Brain microvascular endothelial cell (primary cell): ENCODE results near the gene RAD18.

ENCODE experiments used
- DNase-seq: peaks from one replicate; pipeline ENCODE4 v3.0.0-alpha.2; 2020
- H3K27ac ChIP-seq: fragments of 250-450 bp; sonication (Bioruptor Pico); 2 replicates; pipeline ENCODE4 v1.5.1; 2020; ENCODE audit warnings: mild to moderate bottlenecking, moderate library complexity
- H3K27me3 ChIP-seq: fragments of 250-450 bp; sonication (Bioruptor Pico); replicated peaks from 2 replicates; pipeline ENCODE4 v1.5.1; 2020; ENCODE audit warnings: mild to moderate bottlenecking
- H3K36me3 ChIP-seq: fragments of 250-450 bp; sonication (Bioruptor Pico); replicated peaks from 2 replicates; pipeline ENCODE4 v1.5.1; 2020; ENCODE audit warnings: mild to moderate bottlenecking
- H3K4me3 ChIP-seq: 2 replicates; pipeline ENCODE4 v1.5.1; 2011; ENCODE audit warnings: low read depth, mild to moderate bottlenecking, control low read depth, low read length, moderate library complexity
- CTCF ChIP-seq: IDR thresholded peaks from 2 replicates; pipeline ENCODE4 v1.5.1; 2011; ENCODE audit warnings: low read depth, mild to moderate bottlenecking, moderate library complexity, low read length, control low read depth, inconsistent platforms; ENCODE audit errors: missing control alignments
- in situ Hi-C: cut with HindIII; loops from 2 replicates; pipeline ENCODE4 v1.10.0; 2017; ENCODE audit warnings: low sequenced_read_pairs, low pct_ligation_motif_present

Gene RAD18

GRCh38 chr3:8847317-8847716 lies 116.0 kb downstream of the RAD18 start:
- no peak for TF ChIP-seq CTCF
- H3K27me3 ChIP-seq = no peaks in the 10 kb centered on the region
- no peak overlapping the region for H3K27ac ChIP-seq
- no peak overlapping the region for H3K4me3 ChIP-seq
- no peak for DNase-seq
- in situ Hi-C loops = no loop called here
- no peaks in the 10 kb centered on the region for H3K36me3 ChIP-seq

- TF ChIP-seq CTCF = no peak
- H3K36me3 ChIP-seq = no peaks in the 10 kb centered on the region
- H3K4me3 ChIP-seq = no peak overlapping the region
- H3K27ac ChIP-seq = peak overlapping the region; percentile 5
- DNase-seq = no peak
- in situ Hi-C loops = no loop called here
- no peaks in the 10 kb centered on the region for H3K27me3 ChIP-seq
Observed at GRCh38 chr3:8846176-8846575, 117.1 kb downstream of the RAD18 start.

GRCh38 chr3:8845641-8846040 lies 117.6 kb downstream of the RAD18 start:
- no peak overlapping the region for H3K4me3 ChIP-seq
- no peaks in the 10 kb centered on the region for H3K27me3 ChIP-seq
- in situ Hi-C loops = no loop called here
- no peaks in the 10 kb centered on the region for H3K36me3 ChIP-seq
- DNase-seq = peak; percentile 61
- no peak for TF ChIP-seq CTCF
- peak overlapping the region; percentile 5 for H3K27ac ChIP-seq

- no peak overlapping the region for H3K4me3 ChIP-seq
- H3K27ac ChIP-seq = no peak overlapping the region
- no peaks in the 10 kb centered on the region for H3K27me3 ChIP-seq
- DNase-seq = no peak
- no peaks in the 10 kb centered on the region for H3K36me3 ChIP-seq
- in situ Hi-C loops = no loop called here
- TF ChIP-seq CTCF = no peak
Observed at GRCh38 chr3:8843347-8843746, 119.9 kb downstream of the RAD18 start.

- H3K4me3 ChIP-seq = no peak overlapping the region
- no peak for TF ChIP-seq CTCF
Observed at GRCh38 chr3:8842293-8842692, 121.0 kb downstream of the RAD18 start.

GRCh38 chr3:8841472-8841871 lies 121.8 kb downstream of the RAD18 start:
- Histone ChIP-seq H3K27ac (no peak overlapping the region), H3K27me3 (no peaks in the 10 kb centered on the region), H3K36me3 (no peaks in the 10 kb centered on the region), H3K4me3 (no peak overlapping the region)
- no peak for DNase-seq
- TF ChIP-seq CTCF = no peak
- in situ Hi-C loops = no loop called here

More at GRCh38 chr3:8842293-8842692, 121.0 kb downstream of the RAD18 start:
- DNase-seq = no peak
- in situ Hi-C loops = no loop called here
- no peaks in the 10 kb centered on the region for H3K27me3 ChIP-seq
- H3K27ac ChIP-seq = no peak overlapping the region
- H3K36me3 ChIP-seq = no peaks in the 10 kb centered on the region
